ENCODE data around the gene CHRM1. TPM values are rescaled to one million over a fixed set of nuclear protein-coding genes. Genes with fewer than 3 reads are reported as not detected.
A peak's percentile ranks its signal among the peaks of the same experiment; 100 is the strongest.

Gene CHRM1
- polyA plus RNA-seq, 3 donors: not detected

DNA sequence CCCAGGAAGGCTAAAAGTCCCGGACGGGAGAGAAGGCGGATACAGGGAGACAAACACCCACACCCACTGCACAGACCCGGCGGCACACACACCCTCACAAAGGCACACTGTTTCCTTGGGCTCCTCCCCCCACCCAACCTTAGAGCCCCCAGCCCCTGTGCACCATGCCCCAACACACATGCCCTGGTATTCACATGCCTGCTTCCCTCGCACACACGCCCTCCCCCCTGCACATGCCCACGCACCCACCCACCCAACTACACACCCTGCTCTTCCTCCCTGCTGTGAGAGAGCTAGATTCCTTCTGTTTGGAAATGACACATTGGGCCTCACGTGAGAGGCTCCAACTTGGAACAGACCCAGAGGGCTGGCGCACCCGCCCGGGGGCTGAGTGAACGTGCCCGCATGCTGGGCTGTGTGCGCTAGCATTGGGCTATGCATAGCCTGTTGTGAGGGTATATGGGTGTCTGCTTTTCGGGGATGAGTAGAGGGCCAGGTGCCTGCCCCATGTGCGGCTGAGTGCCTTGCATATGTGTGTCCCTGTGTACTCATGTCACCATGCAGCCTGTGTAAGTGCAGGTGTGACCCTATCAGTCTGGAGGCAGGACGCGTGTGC is 518 bp upstream of the CHRM1 start:
- Histone ChIP-seq H3K9ac (ENCODE audit: insufficient read depth, low read length, poor library complexity, severe bottlenecking) (no peak overlapping the region), H3K27me3 (ENCODE audit: control insufficient read depth in 2 of 2, insufficient read depth in 2 of 2, low read length in 2 of 2) (peaks cover 23 to 50% of the 10 kb centered on the region in 2 donors)
- peaks cover 59 to 73% (median 67%) of the 10 kb centered on the region in 3 donors for H3K27me3 Mint-ChIP-seq (ENCODE audit: low read depth in 3 of 3)

DNA sequence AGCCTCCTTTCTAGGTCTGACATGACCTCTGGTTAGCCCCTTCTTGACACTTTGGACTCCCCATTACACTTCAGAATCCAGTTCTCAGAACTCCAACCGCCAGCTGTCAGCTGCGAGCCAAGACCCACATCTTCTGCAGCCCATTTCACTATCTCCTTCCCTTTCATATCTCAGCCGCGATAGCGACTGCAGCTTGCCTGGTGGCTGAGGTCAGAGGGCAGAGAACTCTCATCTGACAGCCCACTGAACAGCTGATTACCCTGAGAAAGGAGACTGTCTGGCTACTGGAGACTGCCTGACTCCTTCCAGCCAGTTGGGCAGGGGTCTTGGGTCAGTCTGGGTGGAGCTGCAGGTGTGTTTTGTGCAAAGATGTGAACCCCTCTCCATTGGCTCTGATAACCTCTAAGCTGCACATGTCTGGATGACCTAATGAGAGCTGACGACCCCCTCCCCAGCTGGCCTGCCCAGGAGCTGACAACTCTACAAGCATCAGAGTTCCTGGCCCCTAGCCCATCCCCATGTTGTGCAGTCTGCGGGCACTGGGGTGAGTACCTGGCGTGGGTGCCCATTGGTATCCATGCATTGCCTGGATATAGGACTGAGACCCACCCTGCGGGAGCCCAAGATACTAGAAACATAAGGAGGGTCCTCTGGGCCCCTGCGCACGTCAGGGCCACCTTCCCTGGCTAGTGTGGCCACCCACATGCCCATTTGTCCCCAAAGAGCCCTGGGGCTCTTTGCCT is 1.1 kb downstream of the CHRM1 start:
- peaks cover 0 to 8% of the 10 kb centered on the region in 2 donors for H3K9me3 ChIP-seq (replicated peaks in 1 of 2; ENCODE audit: control insufficient read depth in 1 of 2, insufficient read depth in 1 of 2, low read length in 2 of 2)
- TF ChIP-seq, protein P1, sequence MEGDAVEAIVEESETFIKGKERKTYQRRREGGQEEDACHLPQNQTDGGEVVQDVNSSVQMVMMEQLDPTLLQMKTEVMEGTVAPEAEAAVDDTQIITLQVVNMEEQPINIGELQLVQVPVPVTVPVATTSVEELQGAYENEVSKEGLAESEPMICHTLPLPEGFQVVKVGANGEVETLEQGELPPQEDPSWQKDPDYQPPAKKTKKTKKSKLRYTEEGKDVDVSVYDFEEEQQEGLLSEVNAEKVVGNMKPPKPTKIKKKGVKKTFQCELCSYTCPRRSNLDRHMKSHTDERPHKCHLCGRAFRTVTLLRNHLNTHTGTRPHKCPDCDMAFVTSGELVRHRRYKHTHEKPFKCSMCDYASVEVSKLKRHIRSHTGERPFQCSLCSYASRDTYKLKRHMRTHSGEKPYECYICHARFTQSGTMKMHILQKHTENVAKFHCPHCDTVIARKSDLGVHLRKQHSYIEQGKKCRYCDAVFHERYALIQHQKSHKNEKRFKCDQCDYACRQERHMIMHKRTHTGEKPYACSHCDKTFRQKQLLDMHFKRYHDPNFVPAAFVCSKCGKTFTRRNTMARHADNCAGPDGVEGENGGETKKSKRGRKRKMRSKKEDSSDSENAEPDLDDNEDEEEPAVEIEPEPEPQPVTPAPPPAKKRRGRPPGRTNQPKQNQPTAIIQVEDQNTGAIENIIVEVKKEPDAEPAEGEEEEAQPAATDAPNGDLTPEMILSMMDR (IDR thresholded peaks at IDR 0.05): no peak
- H3K4me1 ChIP-seq (ENCODE audit: control insufficient read depth in 1 of 2, insufficient read depth in 2 of 2, low read length in 2 of 2): peaks cover 3 to 5% of the 10 kb centered on the region in 2 donors
- peaks cover 13 to 33% of the 10 kb centered on the region in 2 donors for H3K27me3 ChIP-seq (ENCODE audit: control insufficient read depth in 2 of 2, insufficient read depth in 2 of 2, low read length in 2 of 2)
- H3K79me2 ChIP-seq (ENCODE audit: insufficient read depth, low read length): no peaks in the 10 kb centered on the region
- no peaks in the 10 kb centered on the region for H3K36me3 Mint-ChIP-seq
- no peak overlapping the region for H3K9ac ChIP-seq (ENCODE audit: insufficient read depth, low read length, poor library complexity, severe bottlenecking)
- H3K9me3 Mint-ChIP-seq: peaks cover 0 to 11% (median 0%) of the 10 kb centered on the region in 7 donors
- peaks cover 47 to 57% (median 52%) of the 10 kb centered on the region in 3 donors for H3K27me3 Mint-ChIP-seq (ENCODE audit: low read depth in 3 of 3)
- no peak overlapping the region for H2AFZ ChIP-seq (ENCODE audit: insufficient read depth, low read depth, low read length, poor library complexity, severe bottlenecking)
- no peak overlapping the region for H3K4me3 Mint-ChIP-seq
- H3K4me1 Mint-ChIP-seq: peaks cover 6% of the 10 kb centered on the region
- H3K27ac ChIP-seq (ENCODE audit: low read depth in 1 of 2, low read length in 2 of 2): no peak overlapping the region
- intact Hi-C loops (cut with micrococcal nuclease): no loop called here
- no peaks in the 10 kb centered on the region for H3K36me3 ChIP-seq (replicated peaks in 1 of 2; ENCODE audit: control insufficient read depth in 1 of 2, insufficient read depth in 2 of 2, low read length in 2 of 2)
- no peak overlapping the region for H3K4me3 ChIP-seq (replicated peaks in 1 of 3; ENCODE audit: low read depth in 2 of 3, low read length in 3 of 3)
- H4K20me1 ChIP-seq (ENCODE audit: insufficient read depth, low read length): no peaks in the 10 kb centered on the region
- H3K4me2 ChIP-seq (replicated peaks; ENCODE audit: extremely low read depth, low read length, poor library complexity, severe bottlenecking): no peak overlapping the region
- WGBS (ENCODE audit: insufficient coverage): 96% methylated on average over 7 of the region's 11 CpGs
- DNase-seq: no peak
- no peak overlapping the region for H3K27ac Mint-ChIP-seq

More for the DNA sequence above, 518 bp upstream of the CHRM1 start:
- DNase-seq: no peak
- TF ChIP-seq, protein P1 (IDR thresholded peaks at IDR 0.05): no peak
- Histone ChIP-seq H3K4me1 (ENCODE audit: control insufficient read depth in 1 of 2, insufficient read depth in 2 of 2, low read length in 2 of 2) (peaks cover 6 to 17% of the 10 kb centered on the region in 2 donors), H3K36me3 (replicated peaks in 1 of 2; ENCODE audit: control insufficient read depth in 1 of 2, insufficient read depth in 2 of 2, low read length in 2 of 2) (no peaks in the 10 kb centered on the region), H3K9me3 (replicated peaks in 1 of 2; ENCODE audit: control insufficient read depth in 1 of 2, insufficient read depth in 1 of 2, low read length in 2 of 2) (peaks cover 0 to 14% of the 10 kb centered on the region in 2 donors), H3K79me2 (ENCODE audit: insufficient read depth, low read length) (no peaks in the 10 kb centered on the region), H3K4me3 (replicated peaks in 1 of 3; ENCODE audit: low read depth in 2 of 3, low read length in 3 of 3) (no peak overlapping the region), H2AFZ (ENCODE audit: insufficient read depth, low read depth, low read length, poor library complexity, severe bottlenecking) (no peak overlapping the region), H3K4me2 (replicated peaks; ENCODE audit: extremely low read depth, low read length, poor library complexity, severe bottlenecking) (no peak overlapping the region), H4K20me1 (ENCODE audit: insufficient read depth, low read length) (no peaks in the 10 kb centered on the region), H3K27ac (ENCODE audit: low read depth in 1 of 2, low read length in 2 of 2) (no peak overlapping the region)
- 50% methylated on average over 15 of the region's 19 CpGs for WGBS (ENCODE audit: insufficient coverage)
- Mint-ChIP-seq H3K4me3 (peak overlapping the region in 1 of 2 donors; percentile 61), H3K36me3 (no peaks in the 10 kb centered on the region), H3K4me1 (peaks cover 20% of the 10 kb centered on the region), H3K27ac (no peak overlapping the region), H3K9me3 (peaks cover 0 to 17% (median 3%) of the 10 kb centered on the region in 7 donors)
- intact Hi-C loops (cut with micrococcal nuclease): no loop called here

All from CD14-positive monocyte (primary cell).